ENCODE results near the gene GPC4.

Gene GPC4

DNA sequence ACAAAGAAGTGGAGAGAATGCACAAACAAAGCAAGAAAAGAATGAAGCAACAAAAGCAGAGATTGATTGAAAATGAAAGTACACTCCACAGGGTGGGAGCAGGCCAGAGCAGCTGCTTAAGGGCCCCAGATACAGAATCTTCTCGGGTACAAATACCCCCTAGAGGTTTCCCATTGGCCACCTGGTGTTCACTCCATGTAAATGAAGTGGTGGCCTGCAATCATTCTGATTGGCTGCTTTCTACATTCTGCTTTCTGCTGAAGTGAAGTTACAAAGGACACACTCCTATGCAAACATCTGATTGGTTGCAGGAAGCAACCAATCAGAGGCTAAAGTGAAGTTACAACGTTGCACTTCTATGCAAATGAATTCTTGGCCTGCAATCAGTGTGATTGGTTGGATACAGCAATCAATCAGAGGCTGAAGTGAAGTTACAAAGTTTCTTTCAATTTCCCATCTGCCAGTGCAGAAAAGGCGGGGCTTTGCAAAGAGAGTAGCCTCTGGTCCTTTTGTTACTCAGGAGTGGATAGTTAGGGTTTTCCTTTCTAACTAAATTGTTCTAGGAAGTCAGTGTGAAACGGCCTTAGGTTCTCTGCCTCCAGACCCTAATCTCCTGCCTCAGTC is 19.0 kb upstream of the GPC4 start:
- H3K4me3 ChIP-seq (replicated peaks in 1 of 2; ENCODE audit: low read depth in 2 of 2, low read length in 2 of 2) = no peak overlapping the region
- TF ChIP-seq, protein P1, sequence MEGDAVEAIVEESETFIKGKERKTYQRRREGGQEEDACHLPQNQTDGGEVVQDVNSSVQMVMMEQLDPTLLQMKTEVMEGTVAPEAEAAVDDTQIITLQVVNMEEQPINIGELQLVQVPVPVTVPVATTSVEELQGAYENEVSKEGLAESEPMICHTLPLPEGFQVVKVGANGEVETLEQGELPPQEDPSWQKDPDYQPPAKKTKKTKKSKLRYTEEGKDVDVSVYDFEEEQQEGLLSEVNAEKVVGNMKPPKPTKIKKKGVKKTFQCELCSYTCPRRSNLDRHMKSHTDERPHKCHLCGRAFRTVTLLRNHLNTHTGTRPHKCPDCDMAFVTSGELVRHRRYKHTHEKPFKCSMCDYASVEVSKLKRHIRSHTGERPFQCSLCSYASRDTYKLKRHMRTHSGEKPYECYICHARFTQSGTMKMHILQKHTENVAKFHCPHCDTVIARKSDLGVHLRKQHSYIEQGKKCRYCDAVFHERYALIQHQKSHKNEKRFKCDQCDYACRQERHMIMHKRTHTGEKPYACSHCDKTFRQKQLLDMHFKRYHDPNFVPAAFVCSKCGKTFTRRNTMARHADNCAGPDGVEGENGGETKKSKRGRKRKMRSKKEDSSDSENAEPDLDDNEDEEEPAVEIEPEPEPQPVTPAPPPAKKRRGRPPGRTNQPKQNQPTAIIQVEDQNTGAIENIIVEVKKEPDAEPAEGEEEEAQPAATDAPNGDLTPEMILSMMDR (IDR thresholded peaks at IDR 0.05; ENCODE audit: low read depth, low read length) = no peak
- no peak for DNase-seq (ENCODE audit: low read depth in 2 of 2)

DNA sequence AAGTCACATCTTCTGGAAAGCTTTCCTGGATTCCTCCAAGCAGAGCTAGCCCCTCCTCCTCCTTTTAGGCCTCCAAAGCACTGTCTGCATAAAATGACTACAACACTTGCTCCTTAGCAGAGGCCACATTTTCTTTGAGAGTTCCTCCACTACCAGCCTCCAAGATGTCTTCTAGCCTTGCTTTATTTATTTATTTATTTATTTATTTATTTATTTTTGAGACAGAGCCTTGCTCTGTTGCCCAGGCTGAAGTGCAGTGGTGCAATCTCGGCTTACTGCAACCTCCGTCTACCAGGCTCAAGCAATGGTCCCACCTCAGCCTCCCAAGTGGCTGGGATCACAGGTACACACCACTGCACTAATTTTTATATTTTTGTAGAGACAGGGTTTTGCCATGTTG is 4.6 kb upstream of the GPC4 start:
- DNase-seq (ENCODE audit: low read depth in 2 of 2) = no peak
- TF ChIP-seq, protein P1 (IDR thresholded peaks at IDR 0.05; ENCODE audit: low read depth, low read length) = no peak
- H3K4me3 ChIP-seq (replicated peaks in 1 of 2; ENCODE audit: low read depth in 2 of 2, low read length in 2 of 2) = no peak overlapping the region

DNA sequence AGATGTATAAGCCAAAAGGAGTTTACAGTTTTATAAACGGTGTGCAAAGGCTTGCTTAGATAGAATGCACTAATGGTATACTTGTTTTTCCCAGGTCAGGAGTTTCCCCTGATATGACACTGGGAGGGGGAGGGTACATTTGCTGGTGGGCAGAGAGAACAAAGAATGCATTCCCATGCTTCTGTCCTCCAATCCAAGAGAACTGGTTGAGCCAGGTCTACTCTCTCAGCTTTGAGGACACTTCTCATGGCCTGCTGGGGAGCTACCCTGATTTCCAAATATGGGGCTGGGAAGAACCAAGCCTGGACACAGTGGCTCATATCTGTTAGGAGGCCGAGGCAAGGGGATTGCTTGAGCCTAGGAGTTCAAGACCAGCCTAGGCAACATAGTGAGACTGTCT is 3.3 kb upstream of the GPC4 start:
- no peak for DNase-seq (ENCODE audit: low read depth in 2 of 2)
- TF ChIP-seq, protein P1 (IDR thresholded peaks at IDR 0.05; ENCODE audit: low read depth, low read length) = no peak

DNA sequence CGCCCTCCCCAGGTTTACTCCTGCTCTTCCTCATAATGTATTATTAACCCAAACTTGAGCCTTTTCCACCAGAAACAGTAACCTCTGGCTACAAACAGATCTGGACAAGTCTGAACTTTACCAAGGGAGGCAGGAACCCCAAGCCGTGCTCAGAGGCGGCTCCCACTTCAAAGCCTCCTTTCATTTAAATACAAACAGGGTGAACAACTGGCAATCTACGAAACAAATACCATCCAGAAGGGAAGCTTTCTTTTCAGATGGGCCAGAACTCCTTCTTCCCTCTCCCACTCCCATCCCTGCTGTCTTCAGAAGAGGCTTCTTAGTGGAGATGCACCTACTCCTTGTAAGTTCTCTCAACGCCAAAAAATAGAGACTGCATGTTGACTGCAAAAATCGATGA is 2.1 kb upstream of the GPC4 start:
- DNase-seq (ENCODE audit: low read depth in 2 of 2) = no peak
- no peak overlapping the region for H3K4me3 ChIP-seq (replicated peaks in 1 of 2; ENCODE audit: low read depth in 2 of 2, low read length in 2 of 2)
- TF ChIP-seq, protein P1 (IDR thresholded peaks at IDR 0.05; ENCODE audit: low read depth, low read length) = no peak

More for the DNA sequence above, 3.3 kb upstream of the GPC4 start:
- H3K4me3 ChIP-seq (replicated peaks in 1 of 2; ENCODE audit: low read depth in 2 of 2, low read length in 2 of 2) = no peak overlapping the region

DNA sequence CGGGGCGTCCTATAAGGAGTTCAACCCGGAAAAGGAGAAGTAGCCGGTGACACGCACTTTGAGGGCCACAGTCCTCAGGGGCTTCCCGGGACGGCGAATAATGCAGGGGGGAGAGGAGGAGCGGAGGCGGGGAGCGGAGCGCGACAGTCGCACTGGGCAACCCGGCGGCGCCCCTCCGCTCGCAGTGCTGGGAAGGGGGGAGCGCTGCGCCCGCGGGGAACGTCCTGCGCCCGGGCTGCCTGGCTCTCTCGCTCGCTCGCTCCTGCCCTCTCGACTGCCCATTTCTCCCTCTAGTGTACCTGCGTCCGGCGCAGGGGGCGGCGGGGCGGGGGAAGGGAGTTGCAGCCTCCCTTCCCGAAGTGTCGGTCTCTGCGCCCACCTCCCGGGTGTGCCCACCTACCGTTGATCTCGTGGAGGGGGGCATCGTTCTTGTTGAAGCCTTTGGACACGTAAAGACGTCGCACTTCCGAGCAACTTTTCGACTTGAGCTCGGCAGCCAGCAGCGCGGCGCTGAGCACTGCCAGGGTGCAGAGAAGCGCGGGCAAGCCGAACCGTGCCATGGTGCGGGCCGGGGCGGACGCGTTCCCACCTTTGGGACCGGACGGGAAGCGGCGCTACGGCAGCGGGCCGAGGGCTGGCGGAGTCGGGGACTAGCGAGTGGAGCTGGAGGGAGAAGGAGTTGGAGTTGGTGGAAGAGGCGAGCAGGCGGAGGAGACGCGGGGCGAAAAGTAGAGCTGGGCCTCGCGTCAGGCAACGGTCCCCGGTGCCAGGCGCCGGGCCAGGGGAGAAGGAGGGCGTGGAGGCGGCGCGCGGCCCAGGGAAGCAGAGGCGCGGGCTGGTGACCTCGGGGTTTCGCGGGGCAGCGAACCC is 648 bp downstream of the GPC4 start:
- peak in 1 of 2 donors; percentile 1 for DNase-seq (ENCODE audit: low read depth in 2 of 2)

DNA sequence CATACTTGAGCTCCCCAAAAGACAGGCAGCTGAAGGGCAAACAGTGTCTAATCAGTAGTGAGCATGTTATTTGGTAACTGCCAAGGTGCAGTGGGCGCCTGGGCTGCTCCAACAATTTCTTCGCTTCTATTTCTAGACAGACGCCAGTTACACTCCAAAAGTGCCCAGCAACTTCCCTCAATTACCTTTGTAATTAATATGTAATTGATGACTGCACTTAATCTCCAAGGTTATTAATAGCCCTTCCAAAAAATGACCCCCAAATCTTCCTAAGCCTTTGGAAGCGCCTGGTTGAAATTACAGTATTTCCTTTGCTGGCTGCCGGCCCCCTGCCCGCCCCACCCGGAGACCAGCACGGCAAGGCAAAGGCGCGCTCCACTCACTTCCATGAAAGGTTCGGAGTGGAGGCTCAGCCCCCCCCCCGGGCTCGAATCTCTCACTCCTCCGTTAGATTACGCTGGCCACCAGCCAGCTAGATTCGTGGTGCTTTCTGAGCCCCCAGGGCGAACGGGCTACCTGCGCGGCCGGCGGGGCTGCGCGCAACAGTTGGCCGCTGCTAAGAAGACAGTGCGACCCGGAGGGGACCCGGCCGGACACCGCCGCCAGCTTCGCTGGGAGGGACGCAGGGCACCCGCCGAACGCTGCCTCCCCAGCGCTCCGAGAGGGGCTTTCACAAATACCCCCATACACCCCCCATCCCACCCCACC is 1.9 kb downstream of the GPC4 start:
- H3K4me3 ChIP-seq (replicated peaks in 1 of 2; ENCODE audit: low read depth in 2 of 2, low read length in 2 of 2) = no peak overlapping the region
- TF ChIP-seq, protein P1 (IDR thresholded peaks at IDR 0.05; ENCODE audit: low read depth, low read length) = no peak
- DNase-seq (ENCODE audit: low read depth in 2 of 2) = no peak

More for the DNA sequence above, 648 bp downstream of the GPC4 start:
- H3K4me3 ChIP-seq (replicated peaks in 1 of 2; ENCODE audit: low read depth in 2 of 2, low read length in 2 of 2) = peak overlapping the region; percentile 26 to 30
- TF ChIP-seq, protein P1 (IDR thresholded peaks at IDR 0.05; ENCODE audit: low read depth, low read length) = no peak

All from cardiac fibroblast (primary cell).